Muscle layer of colon (tissue), 2 donors: ENCODE measurements around the gene LLCFC1.
"Not testable (repeated sequence)": the region's sequence is repeated elsewhere in the genome, so short reads cannot be mapped to it uniquely, and the experiment has no call there.

ENCODE experiments used
- H3K27ac ChIP-seq: one replicate; pipeline ENCODE4 v1.7.0; 2013; ENCODE audit warnings: low read depth, mild to moderate bottlenecking, low read length, moderate library complexity
- H3K27me3 ChIP-seq, 2 donors: one replicate each; pipeline ENCODE4 v1.7.0; 2013; ENCODE audit warnings: low read length in 2 of 2, mild to moderate bottlenecking in 2 of 2; ENCODE audit not compliant: insufficient read depth in 2 of 2, control insufficient read depth in 1 of 2
- H3K36me3 ChIP-seq: one replicate; pipeline ENCODE4 v1.7.0; 2013; ENCODE audit warnings: mild to moderate bottlenecking, low read length; ENCODE audit not compliant: insufficient read depth
- H3K4me1 ChIP-seq: one replicate; pipeline ENCODE4 v1.7.0; 2013; ENCODE audit warnings: mild to moderate bottlenecking, low read length; ENCODE audit not compliant: insufficient read depth
- H3K4me3 ChIP-seq, 2 donors: one replicate each; pipeline ENCODE4 v1.7.0; 2013; ENCODE audit warnings: low read length in 2 of 2, low read depth in 1 of 2, mild to moderate bottlenecking in 1 of 2, moderate library complexity in 1 of 2
- H3K9ac ChIP-seq: one replicate; pipeline ENCODE4 v1.7.0; 2013; ENCODE audit warnings: low read length
- H3K9me3 ChIP-seq: one replicate; pipeline ENCODE4 v1.7.0; 2013; ENCODE audit warnings: mild to moderate bottlenecking, low read length
- donor health status: abdominal sarcoma.
- donor health status: Adenocarcinoma of cecum.

The LLCFC1 gene

GRCh38 chr7:142964502-142965246 lies 25.4 kb downstream of the LLCFC1 start:
- Histone ChIP-seq H3K36me3 (no peaks in the 10 kb centered on the region), H3K4me3 (no peak overlapping the region), H3K9me3 (no peaks in the 10 kb centered on the region), H3K9ac (no peak overlapping the region), H3K27ac (no peak overlapping the region), H3K27me3 (peaks cover 0 to 3% of the 10 kb centered on the region in 2 donors), H3K4me1 (no peaks in the 10 kb centered on the region)

GRCh38 chr7:142968229-142968628 lies 28.9 kb downstream of the LLCFC1 start:
- Histone ChIP-seq H3K27ac (no peak overlapping the region), H3K4me3 (no peak overlapping the region)

GRCh38 chr7:142969183-142969582 lies 29.9 kb downstream of the LLCFC1 start:
- H3K4me1 ChIP-seq = no peaks in the 10 kb centered on the region

More at GRCh38 chr7:142968229-142968628, 28.9 kb downstream of the LLCFC1 start:
- Histone ChIP-seq H3K36me3 (no peaks in the 10 kb centered on the region), H3K9me3 (no peaks in the 10 kb centered on the region), H3K27me3 (no peaks in the 10 kb centered on the region), H3K9ac (no peak overlapping the region), H3K4me1 (no peaks in the 10 kb centered on the region)

GRCh38 chr7:142974626-142975025 lies 35.3 kb downstream of the LLCFC1 start:
- Histone ChIP-seq H3K27ac (no peak overlapping the region), H3K9me3 (no peaks in the 10 kb centered on the region), H3K4me1 (no peaks in the 10 kb centered on the region), H3K27me3 (no peaks in the 10 kb centered on the region), H3K4me3 (no peak overlapping the region), H3K9ac (no peak overlapping the region), H3K36me3 (no peaks in the 10 kb centered on the region)

More at GRCh38 chr7:142969183-142969582, 29.9 kb downstream of the LLCFC1 start:
- Histone ChIP-seq H3K9me3 (no peaks in the 10 kb centered on the region), H3K4me3 (no peak overlapping the region), H3K9ac (no peak overlapping the region), H3K36me3 (no peaks in the 10 kb centered on the region), H3K27me3 (no peaks in the 10 kb centered on the region), H3K27ac (no peak overlapping the region)

- H3K27ac ChIP-seq, H3K9me3 ChIP-seq, H3K4me1 ChIP-seq, H3K36me3 ChIP-seq, H3K27me3 ChIP-seq, H3K4me3 ChIP-seq, H3K9ac ChIP-seq: not testable (repeated sequence)
Observed at GRCh38 chr7:142978402-142978801, 39.1 kb downstream of the LLCFC1 start.

- Histone ChIP-seq H3K4me3 (no peak overlapping the region), H3K9me3 (peaks cover 6% of the 10 kb centered on the region), H3K4me1 (no peaks in the 10 kb centered on the region), H3K27ac (no peak overlapping the region), H3K27me3 (no peaks in the 10 kb centered on the region), H3K9ac (no peak overlapping the region), H3K36me3 (no peaks in the 10 kb centered on the region)
Observed at GRCh38 chr7:142983825-142984224, 44.5 kb downstream of the LLCFC1 start.

- H3K4me3 ChIP-seq = no peak overlapping the region
- H3K36me3 ChIP-seq = no peaks in the 10 kb centered on the region
- H3K27me3 ChIP-seq = no peaks in the 10 kb centered on the region
- peaks cover 6% of the 10 kb centered on the region for H3K9me3 ChIP-seq
- no peaks in the 10 kb centered on the region for H3K4me1 ChIP-seq
- H3K27ac ChIP-seq = no peak overlapping the region
- no peak overlapping the region for H3K9ac ChIP-seq
Observed at GRCh38 chr7:142984297-142984696, 45.0 kb downstream of the LLCFC1 start.
